Stimulated activated CD4-positive, alpha-beta T cell treated with anti-CD3 and anti-CD28 coated beads, Interleukin-1b, Interleukin-23, amount 100 ng/mL, for 48 hours (primary cell): ENCODE measurements around the gene PIGA.

Experiments used
- DNase-seq: peaks from one replicate; pipeline ENCODE4 v3.0.0-alpha.2; 2020

Gene PIGA, protein sequence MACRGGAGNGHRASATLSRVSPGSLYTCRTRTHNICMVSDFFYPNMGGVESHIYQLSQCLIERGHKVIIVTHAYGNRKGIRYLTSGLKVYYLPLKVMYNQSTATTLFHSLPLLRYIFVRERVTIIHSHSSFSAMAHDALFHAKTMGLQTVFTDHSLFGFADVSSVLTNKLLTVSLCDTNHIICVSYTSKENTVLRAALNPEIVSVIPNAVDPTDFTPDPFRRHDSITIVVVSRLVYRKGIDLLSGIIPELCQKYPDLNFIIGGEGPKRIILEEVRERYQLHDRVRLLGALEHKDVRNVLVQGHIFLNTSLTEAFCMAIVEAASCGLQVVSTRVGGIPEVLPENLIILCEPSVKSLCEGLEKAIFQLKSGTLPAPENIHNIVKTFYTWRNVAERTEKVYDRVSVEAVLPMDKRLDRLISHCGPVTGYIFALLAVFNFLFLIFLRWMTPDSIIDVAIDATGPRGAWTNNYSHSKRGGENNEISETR

DNA sequence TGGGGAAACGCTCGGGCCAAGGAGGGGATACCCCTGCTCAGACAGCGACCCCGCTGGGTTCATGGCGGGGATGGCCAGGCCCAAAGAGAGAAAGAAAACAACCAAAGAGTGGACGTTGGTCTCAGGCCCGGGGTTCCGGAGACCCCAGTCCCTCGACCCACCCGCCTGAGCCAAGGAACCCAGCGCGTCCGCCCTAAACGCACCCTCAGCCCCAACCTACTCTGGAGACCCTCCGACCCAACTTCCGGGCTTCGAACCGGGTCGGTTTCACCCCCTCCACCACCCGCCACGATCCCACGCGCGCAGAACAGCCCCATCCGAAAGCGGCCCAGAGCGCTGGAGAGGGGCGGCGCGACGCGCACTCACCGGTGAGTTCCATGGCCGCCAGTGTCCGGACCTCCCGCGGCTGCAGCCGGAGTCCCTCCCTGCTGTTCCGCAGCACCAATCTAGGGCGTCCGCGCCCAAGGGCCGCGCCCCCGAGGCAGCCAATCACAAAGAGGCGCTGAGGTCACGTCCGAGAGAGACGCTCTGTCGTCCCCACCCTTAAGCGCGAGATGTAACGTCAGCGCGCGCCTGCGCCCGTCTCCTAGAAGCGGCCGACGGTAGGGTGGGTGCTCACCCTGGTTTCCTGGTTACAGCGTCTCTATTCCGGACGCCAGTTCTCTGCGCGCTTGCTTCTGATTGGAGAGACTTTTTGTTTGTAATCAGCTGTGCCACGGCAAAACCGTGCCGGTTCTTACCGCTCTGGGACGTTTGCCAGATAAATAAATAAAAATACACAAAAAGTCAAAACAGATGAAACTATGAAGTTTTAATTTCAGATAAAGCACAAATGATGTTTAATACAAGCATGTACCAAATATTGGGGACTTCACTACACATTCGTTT is at the start of gene PIGA:
Gene PIGA (minus strand): TSS at position 389 of the 888 bp plus-strand sequence. CDS start 3,593 bp downstream, outside the sequence.
- DNase-seq = peak; percentile 93

DNA sequence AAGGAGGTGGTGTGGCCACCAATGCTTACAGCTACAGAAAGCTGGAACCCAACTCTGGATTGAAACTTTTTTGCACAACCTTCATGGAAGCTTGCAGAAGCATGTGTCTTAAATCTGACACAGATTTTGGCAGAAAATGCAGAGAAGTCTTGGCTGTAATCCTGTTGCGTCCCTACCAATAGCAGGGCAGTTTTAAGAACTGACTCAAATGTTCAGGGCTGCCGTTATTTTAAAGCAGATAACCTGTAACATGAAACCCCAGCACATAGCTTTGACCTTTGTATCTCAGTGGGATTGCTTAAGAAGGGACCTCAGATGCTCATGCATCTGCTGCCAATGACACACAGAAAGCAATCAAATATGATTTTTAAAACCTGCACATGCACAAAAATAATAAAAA is 49.0 kb upstream of the PIGA start, which contains the start of gene VEGFD:
Gene VEGFD (minus strand): TSS at position 110 of the 400 bp plus-strand sequence. CDS start 467 bp downstream, outside the sequence.
- no peak for DNase-seq

DNA sequence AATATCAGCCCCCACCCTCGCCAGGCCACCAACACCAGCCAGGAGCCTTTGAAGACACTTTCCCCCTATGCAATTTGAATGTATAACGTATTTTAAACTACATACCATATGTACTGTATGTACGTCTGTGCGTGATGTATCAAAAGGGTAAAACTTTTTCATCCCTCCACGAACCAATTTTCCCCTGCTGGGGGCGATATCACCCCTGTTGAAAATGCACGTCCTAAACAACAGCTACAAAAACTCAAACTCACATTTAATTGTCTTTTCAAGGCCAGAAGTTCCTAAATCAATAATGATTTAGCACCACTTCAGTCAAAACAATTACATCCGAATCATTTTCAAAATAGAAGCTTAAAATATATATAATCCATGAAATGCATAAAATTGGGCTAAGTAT is 47.5 kb upstream of the PIGA start:
- DNase-seq = no peak

DNA sequence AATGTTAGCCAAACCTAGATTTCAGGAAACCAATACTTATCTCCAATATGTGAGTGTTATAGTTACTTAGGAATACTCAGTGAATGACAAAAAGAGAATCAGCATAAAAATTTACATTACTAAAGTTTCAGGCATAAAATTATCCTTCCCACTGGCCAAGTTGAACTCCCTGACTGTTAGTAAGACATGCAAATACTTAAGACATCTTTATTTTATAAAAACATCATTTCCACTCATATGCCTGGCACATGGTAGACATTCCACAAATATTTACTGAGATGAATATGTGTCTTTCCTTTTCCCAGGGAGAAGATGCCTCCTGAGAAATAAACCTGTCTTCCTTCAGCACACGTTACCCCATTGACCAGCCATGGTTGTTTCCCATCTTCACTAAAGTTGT is 41.6 kb upstream of the PIGA start:
- DNase-seq = no peak

DNA sequence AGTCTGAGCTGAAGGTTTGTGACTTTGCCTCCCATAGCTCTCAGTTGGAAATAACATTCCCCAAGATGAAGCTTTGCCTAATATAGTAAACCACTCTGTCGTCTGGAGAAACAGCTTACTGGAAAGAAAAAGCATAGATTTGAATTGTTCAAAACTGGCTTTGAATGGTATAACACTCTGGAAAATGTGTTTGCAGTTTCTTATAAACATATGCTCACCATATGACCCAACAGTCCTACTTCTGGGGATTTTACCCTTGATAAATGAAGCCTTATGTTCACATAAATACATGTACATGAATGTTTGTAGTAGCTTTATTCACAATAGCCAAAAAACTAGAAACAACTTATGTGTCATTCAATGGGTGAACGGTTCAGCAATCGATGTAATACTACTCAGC is 38.7 kb upstream of the PIGA start:
- DNase-seq = no peak

DNA sequence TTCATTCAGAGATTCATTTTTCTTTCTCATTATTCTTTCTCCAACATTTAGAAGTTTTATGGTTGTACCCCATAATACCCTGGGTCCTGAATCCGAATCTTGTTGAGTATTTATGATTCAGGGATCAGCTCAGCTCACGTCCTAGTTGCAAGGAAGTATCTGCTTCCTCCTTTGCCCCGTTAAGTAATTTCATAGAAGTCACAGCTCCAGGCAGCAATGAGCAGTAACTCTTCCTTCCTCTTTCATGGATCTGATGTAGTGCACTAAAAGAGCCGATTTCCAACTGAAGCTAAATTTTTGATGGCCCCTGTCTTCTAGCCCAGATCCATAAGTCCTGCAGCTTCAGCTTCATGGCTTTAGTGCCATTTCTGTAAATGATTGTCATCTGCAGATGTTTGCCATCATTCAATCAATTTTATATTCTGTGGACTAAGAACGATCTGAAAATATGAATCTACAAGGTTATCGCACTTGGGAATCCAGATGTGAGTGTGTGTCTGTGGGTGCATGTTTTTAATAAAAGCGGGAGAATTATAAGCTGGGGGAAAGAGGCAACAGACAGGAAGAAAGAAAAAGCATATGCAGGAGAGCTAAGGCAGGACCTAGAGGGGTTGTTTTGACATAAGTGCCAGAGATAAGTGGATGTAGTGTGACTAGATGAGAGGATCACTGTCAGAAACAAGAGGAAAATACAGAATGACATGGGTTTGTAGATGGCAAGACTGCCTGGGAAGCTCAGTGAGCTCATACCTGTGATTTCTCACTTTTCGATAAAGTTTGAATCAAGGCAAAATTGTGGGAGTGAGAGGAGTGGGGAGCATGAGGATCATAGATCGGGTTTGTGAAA is 31.4 kb upstream of the PIGA start:
- no peak for DNase-seq

DNA sequence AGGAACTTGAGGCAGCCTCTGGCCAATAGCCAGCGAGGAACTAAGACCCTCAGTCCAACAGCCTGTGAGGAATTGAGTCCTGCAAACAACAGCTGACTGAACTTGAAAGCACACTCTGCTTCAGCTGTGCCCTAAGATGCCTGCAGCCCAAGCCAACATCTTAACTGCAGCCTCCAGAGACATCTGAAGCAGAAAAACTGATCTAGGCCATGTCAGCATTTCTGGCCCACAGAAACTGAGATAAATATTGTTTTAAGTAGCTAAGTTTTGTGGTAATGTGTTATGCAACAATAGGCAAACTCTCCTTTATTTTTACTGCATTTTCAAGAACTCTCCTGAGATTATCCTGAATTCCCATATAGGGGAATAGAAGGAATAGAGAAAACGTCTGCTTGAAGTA is 24.4 kb upstream of the PIGA start:
- DNase-seq = no peak

DNA sequence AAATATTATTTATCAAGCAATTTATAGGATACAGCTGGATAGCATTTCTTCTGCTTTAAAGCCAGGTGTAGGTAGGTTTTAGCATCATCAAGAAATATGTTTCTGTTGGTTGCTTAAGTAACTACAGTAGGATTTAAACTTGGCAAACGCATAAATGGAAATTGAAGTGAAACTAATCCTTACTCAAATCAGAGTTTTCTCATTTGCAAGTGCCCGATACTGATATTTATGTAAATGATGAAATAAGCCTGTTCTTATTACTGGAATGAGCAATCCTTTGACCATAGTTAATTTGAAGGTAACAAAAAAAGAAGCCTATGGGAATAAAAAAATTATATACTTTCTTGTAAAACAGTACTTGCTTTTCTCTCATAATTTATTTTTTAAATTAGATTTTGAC is 23.2 kb upstream of the PIGA start:
- no peak for DNase-seq

DNA sequence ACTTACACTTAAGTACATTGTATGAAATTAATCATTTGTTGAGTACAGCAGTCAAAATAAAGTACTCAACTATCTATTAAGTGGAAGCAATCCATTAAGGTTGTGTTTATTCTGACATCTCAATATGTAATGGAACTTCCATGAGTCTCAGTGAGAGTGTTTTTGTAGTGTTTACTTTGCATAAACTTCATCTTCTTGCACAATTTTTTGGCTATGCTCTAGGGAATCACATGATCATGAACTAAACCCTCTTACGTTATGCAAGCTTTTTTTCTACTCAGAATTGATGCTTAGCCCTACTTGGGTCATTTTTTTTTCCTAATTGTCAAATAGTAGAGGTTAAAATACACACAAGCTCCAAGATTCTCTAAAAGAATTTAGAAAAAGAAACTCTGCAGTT is 21.1 kb upstream of the PIGA start:
- no peak for DNase-seq

DNA sequence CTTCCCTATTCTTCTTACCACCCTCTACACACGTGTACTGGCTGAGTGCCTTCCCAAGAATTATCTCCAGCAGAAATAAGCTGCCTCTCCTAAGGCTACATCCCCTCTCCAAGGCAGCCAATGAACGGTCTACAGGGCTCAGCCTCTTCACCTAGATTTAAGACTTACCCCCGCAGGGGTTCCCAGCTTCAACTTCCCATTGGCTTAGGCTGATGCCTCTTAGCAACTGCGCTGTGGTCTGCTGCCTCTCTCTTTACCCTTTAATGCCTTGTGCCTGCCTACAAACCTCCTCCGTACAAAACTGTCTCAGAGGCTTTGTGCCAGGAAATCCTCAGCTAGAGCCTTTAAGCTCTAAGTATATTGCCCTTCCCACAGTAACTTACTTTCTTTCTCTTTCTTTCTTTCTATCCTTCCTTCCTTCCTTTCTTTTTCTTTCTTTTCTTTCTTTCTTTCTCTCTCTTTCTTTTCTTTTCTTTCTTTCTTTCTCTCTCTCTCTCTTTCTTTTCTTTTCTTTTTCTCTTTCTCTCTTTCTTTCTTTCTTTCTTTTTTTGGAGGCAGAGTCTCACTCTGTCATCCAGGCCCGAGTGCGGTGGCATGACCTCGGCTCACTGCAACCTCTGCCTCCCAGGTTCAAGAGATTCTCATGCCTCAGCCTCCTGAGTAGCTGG is 15.1 kb upstream of the PIGA start:
- DNase-seq = no peak

DNA sequence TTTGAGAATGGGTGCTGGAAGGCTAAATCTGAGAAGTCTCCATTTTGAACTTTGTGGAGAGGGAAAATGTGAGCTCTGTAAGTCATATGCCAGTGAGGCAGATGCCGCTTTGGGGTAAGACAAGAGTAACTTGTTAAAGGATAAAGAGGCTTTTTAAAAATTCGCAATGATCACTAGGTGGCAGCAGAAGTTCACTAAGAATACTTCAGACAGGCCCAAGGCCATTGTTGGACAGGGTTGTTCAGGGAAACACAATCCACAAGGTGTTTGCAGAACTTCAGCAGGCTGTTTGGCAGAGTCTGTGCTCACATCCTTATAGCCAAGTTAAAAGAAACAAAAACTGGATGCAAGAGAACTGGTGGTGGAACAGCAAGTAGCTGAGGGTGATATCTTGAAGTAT is 13.7 kb upstream of the PIGA start:
- no peak for DNase-seq

DNA sequence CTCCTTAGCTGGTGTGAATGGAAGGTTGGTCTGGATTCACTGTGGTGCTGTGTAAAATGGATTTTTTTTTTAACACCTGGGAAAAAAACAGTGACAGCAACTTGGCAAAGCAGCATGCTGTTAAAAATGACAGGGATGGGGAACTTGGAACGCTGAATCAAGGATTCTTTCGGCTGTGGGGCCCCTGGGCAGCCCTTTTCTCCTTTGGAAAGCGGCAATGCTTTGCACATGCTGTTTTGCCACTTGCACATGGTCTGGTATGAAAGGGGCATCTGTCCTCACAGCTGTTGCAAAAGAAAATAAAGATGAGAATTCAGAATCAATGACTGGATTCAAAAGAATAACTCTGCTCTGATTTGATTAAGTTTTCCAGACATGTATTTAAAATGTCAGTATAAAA is 10.7 kb upstream of the PIGA start:
- DNase-seq = no peak

DNA sequence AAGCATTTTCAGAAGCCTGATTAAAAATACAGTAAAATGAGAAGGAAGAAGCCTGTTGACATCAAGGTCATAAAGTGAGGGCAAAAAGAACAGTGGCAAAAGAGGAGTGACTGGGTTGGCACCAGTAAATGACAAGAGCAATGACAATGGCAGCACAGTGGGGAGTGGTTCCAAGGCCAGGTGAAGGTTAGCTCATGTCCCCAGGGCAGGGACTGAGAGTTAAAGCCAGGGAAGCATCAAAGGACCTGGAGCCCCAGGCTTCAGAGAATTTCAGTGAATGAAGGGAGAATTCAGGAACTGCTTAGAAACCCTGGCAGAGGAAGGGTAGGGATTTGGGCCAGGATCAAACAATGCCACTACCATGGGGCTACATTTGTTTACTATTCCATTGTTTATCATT is 8.8 kb upstream of the PIGA start:
- DNase-seq = no peak

DNA sequence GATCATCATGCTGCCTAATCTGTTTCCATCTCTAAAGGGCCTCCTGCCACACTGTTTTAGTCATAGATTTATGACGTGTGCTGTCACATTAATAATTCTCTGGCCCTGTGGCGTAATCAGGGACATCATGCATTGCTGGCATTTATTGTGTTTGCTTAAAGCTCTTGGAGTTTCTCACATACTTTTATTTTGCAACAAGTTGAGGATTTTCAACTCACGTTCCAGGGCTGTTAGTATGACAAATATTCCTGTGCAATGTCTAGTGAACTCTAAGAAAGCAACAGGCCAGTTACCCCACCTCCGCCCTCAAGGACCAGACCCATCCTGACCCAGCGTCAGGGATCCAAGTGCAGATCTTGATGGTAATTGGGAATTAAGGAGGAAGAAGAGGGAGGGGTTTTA is 7.8 kb upstream of the PIGA start:
- DNase-seq = no peak

DNA sequence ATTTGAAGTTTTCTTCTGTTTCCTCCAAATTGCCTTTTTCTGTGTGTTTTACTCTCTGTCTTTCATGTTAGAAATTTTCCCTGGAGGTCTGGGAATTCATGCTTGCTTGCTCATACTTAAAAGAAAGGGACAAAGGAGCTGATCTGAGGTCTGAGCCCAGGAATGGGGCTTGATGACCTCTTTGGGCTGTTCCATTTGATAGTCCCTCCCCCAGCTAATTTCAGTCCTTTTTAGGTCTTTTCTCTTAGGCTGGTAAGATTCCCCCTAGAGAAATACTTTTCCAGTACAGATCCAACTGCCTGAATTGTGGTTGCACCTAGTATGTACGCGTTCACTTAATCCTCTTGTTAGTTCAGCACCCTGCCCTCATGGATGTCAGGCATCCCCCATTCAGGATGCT is 5.5 kb upstream of the PIGA start:
- no peak for DNase-seq

DNA sequence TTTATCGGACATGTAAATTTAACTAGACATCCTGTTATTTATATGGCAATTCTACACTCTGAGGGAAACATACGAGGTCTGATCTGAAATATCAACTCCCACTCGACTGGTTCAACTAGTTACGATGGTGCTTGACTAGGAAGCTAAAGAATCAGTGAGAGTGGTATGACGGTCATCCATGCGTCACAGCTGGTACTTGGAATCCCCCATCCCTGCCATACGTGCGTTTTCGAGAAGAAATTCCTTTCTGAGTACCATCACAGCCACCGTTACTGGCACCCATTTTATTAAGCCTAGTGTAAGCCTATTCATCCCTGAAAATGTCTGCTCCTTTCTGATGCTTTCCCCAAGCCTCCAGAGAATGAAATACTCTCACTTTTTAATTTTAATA is 695 bp upstream of the PIGA start:
- DNase-seq = peak; percentile 45

DNA sequence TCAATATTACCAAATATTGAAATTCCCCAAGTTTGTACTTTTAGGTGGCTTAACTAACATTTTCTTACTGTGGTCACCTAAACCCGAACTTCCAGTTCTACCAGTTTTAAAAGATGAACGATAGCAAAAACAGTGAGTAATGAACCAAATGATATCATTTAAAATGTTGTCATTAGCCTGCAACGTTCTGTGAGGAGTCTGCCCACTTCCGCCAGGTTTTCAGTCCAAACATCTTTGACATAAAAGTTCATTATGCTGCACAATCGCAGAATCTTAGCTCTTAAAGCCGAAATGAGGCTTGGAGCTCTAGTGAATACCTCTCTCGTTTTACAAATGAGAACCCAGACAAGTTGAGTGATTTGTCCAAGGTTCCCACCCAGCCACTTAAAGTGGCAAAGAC is 762 bp downstream of the PIGA start:
- no peak for DNase-seq

DNA sequence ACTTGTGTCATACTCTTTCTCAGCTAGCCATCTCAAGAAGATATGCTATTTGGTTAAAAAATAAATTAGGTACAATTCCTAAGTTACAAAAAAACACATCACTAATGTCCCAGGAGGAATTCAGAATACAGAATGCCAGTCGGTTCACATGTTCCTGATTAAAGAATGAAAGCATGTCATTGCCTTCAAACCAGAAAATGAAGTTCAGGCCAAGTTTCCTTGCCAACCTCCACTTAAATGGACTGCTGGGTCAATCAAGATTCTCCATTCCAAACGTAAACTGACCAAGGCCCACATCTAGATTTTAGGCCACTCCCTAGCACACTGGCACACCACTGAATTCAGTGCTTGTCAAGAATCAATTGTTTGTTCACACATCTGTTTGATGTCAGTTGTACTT is 6.5 kb downstream of the PIGA start:
- no peak for DNase-seq

DNA sequence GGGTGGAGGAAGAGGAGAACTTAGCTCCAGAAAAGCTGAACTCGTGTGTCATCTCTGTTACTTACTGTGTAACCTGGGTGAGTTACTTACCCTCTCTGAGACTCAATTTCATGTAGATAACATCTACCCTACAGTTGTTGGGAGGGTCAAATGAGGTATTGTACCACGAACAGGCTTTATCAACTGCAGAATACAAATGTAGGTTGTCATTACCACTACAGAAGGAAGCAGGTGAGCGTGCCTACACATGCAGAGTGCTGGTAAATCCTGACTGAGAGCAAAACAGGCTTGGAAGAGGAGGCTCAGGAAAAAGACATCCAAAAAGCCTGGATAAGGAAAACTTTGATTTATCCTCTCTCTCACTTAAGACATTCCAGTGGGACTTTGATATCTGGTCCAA is 7.2 kb downstream of the PIGA start:
- no peak for DNase-seq

DNA sequence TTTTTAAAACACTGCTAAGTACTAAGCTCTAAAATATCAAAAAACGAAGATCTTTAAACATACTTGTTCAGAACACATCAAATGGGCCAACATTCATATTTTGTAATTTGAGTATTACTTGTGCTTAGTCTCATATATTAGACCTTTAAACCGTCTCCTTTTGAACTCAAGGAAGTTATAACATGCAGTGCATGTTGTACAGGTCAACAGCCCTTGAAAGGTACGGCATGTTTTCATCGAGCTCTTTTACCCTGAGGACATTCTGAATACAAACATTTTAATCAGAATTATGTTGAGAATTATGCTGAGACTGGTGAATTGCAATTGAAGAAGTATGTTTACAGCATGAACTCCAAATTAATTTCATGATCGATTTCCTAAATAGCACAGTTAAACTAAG is 12.9 kb downstream of the PIGA start:
- DNase-seq = no peak

DNA sequence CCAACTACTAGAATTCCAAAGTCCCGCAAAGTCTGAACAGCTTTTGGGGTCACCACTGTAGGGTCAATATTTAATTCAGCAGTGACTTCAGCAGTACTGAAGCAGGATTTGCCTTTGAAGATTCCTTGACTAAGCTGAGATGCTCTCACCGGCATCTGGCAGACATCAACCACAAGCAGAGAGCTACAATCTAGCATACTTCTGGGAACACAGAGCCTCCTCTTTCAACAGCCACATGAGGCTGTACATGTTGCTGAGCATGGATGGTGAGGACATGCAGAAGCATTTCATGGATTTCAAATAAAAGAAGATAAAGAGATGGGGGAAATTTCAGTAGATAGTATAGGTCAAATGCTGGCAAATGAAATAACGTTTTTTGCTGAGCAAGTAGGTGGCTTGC is 13.3 kb downstream of the PIGA start:
- no peak for DNase-seq

DNA sequence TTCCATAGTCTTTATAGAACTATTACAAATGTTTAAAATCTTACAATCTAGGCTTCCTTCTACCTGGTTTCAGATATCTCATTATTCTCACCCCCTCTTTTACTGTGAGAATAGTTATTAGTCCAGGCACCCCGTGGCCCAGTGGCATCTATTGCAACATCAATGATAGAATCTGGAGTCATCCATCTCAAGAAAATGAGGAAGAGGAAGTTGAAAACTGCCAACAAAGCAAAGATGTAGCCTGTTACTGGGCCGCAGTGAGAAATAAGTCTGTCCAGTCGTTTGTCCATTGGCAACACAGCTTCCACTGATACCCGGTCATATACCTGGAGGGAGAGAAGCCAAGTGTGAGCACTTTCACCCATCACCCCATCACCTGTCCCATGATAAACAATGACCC is 13.9 kb downstream of the PIGA start:
- no peak for DNase-seq
